ENCODE data around the gene POLR3F.
"Not testable (repeated sequence)": the region's sequence is repeated elsewhere in the genome, so short reads cannot be mapped to it uniquely, and the experiment has no call there.

The POLR3F gene

GRCh38 chr20:18507218-18508191, 40.3 kb downstream of the POLR3F start, which contains the start of gene SEC23B:
TSS of gene SEC23B (plus strand) at chr20:18507940. CDS start at chr20:18510836, 2,896 bp downstream.
- peak; percentile 88 to 89 for DNase-seq

DNA sequence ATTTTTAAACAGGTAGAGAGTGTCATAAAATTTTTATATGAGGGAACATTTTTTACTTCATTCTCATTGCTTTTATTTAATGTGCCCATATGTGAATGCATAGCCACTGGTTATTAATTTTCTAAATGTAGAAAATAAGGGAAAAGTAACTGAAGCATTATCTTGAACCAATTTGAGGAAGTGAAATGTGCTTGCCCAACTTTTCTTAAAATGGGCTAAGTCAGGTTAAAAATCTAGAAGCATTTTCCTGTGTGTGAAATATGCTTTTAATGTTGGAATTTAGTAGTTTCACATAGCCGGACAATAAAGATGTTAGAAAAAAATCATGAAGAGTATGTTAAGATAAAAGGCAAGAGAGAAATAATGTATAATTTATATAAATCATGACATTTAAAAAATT, 44.4 kb downstream of the POLR3F start:
- DNase-seq, result no peak

DNA sequence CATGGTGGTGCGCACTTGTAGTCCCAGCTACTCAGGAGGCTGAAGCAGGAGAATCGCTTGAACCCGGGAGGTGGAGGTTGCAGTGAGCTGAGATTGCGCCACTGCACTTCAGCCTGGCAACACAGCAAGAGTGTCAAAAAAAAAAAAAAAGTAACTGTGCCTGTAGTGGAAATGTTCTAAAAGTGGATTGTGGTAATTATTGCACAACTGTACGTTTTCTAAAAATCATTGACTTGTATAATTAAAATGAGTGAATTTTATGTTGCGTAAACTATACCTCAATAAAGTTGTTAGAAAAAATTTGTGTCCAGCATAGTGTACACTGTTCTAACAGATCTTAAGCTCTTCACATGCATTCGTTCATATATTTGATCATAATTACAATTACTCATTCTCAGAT, 46.0 kb downstream of the POLR3F start:
- DNase-seq, result no peak

DNA sequence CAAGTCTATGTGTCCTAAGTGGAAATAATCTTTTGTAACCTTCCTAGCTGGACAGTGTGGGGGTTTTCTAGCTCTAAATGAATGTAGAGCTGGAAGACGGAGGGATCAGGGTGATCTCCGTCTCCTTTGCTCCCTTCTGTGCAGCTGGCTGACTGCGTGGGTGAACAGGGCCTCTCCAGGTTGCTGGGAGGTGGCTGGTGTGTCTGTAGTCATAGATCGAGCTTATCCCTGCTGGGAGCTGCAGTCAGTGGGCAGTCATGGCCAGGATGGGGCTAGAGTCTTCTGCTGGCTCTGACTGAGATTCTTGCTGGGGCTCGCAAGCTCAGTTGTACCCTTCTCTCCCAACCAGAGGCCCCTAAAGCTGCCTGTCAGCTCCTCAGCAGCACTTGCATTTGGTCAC, 46.9 kb downstream of the POLR3F start:
- DNase-seq, result no peak

DNA sequence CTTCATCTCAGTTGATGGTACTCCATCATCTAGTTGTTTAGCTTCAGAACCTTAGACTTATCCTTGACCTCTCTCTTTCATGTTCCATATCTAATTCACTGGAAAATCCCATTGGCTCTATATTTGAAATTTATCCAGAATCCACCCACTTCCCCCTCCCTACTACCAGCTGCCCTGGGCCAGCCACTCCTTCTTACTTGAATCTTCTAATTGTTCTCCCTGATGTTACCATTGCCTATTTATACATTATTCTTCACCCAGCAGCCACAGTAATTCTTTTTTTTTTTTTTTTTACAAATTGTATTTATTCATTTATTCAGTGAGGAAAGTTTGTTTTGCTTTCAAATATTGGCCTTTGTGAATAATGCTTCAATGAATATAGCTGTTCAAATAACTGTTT, 48.8 kb downstream of the POLR3F start:
- DNase-seq, result no peak

DNA sequence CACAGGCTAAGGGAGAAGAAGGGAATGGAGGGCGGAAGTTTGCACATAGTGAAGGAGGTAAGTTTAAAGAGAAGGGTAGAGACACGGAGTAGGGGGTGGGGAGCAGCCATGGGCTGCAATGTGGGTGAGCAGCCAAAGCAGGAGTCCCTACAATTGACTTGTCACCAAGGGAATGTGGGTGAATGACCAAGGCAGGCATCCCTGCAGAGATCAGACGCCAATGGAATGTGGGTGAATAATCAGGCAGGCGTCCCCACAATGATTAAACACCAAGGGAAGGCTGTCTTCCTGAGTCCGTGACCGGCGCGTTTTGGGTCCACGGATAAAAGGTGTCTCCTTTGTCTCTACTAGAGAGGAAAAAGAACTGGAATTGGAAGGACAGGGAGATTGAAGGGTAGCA, 54.9 kb downstream of the POLR3F start:
- DNase-seq, result not testable (repeated sequence)

DNA sequence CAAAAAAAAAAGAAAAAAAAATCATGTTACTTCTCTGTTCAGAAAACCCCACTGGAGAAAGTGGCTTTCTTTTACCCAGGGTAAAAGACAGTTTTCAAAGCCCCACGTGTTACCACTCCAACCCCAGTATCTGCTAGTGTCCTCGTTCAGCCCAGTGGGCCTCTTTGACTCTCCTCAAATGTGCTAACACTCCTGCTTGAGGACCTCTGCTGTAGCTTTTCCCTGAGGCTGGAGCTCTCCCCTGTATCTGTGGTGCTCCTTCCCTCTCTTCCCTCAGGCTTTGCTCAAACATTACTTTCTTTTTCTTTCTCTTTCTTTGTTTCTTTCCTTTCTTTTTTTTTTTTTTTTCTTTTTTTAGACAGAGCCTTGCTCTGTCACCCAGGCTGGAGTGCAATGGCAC, 55.9 kb downstream of the POLR3F start:
- no peak for DNase-seq

DNA sequence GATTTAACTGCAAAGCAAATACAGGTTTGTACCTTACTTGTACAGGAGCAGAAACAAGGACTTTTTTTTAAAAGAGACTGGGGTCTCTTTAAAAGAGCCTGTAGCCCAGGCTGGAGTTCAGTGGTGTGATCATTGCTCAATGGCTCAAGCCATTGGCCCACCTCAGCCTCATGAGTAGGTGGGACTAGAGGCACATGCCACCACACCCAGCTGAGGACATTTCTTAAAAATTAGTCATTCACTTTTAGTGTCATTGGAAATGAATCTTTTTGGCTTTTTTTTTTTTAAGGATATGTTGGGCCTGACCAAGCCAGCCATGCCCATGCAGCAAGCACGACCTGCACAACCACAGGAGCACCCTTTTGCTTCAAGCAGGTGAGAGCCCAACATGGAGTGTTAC, 57.5 kb downstream of the POLR3F start:
- DNase-seq, result no peak

- not testable (repeated sequence) for DNase-seq
Measured at GRCh38 chr20:18526761-18527160, 59.6 kb downstream of the POLR3F start.

- DNase-seq, result no peak
Measured at GRCh38 chr20:18527339-18527738, 60.1 kb downstream of the POLR3F start.

- no peak for DNase-seq
Measured at GRCh38 chr20:18527836-18528235, 60.6 kb downstream of the POLR3F start.

DNA sequence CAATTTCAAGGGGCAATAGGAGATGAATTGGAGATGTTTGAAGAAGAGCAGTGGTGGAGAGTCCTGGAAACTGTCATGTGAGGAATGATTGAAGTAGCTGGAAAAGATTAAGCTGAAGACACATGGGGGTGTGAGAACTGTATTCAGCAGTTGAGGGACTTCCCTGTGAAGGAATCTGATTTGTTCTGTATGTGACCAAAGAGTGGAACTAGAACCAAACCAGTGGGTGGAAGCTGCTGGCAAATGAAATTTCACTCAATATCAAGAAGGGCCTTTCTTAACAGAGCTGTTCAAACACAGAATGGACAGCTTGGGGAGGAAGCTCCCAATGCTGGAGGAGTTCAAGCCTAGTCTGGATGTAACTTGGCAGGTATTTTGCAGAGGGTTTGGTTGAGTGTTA, 61.9 kb downstream of the POLR3F start:
- no peak for DNase-seq

- DNase-seq, result no peak
Measured at GRCh38 chr20:18532626-18533025, 65.4 kb downstream of the POLR3F start.

DNA sequence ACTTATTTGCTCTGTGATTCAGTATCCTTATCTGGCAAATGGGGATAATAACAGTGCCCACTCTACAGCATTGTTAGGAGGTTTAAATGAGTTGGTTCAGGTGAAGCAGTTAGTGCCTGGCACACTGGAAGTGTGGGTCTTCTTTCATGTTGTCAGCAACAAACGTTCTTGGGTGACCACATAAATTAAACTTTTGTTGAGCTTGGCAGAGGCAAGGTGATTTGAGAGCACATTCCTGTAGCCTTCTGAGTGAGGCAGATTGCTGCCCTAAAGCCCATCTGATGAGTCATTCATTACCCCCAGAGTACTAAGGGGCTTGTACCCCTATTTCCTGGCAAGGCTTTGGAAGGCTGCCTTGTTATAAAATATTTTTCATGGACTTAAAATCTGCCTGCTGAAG, 66.3 kb downstream of the POLR3F start:
- no peak for DNase-seq

DNA sequence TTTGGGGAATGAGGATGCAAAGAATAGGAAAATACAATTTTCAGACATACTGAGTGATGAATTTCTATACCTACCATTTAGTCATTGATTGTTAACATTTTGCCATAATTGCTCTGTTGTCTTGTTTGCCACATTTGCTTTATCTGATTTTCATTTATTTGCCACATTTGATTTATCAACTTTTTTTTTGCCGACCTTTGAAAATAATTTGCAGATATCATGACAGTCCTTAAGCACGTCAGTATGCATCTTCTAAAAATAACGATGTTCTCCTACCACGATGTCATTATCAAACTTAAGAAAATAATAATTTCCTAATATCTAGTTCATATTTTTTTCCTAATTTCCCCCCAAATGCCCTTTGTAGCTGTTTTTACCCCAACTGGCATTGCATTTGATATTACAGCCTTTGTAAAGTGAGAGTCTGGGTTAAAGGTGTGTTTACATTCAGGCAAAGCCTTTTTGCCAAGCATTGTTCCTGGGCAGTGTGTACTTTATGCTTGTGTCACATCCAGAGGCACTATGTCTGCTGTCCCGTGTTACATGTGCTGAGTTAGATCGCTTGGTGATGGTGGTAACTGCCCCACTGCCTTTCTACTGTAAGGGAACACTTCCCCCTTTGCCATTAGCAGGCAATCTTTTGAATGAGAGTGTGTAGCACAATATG, 66.9 kb downstream of the POLR3F start:
- no peak for DNase-seq

Measured in NCI-H187 (cell line).